NCI-H2029 (cell line): ENCODE results near the gene TRIM9.
"Not testable (repeated sequence)": the region's sequence is repeated elsewhere in the genome, so short reads cannot be mapped to it uniquely, and the experiment has no call there.

ENCODE experiments used
- DNase-seq: peaks from one replicate; lab custom pipeline; 2025; lab: John Stamatoyannopoulos, UW

TRIM9 gene

DNA sequence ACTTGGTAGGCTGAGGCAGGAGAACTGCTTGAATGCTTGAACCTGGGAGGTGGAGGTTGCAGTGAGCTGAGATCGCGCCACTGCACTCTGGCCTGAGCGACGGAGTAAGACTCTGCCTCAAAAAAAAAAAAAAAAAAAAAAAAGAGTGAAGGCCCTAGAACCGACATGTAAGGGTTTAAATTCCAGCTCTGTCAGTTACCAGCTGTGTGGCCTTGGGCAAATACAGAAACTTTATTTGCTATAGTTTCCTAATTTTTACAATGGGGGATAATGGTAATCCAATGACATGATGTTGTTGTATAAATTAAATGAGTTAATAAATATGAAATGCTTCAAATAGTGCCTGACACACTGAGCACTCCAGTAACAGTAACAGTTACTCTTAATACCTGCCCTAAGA is 131.0 kb downstream of the TRIM9 start:
- no peak for DNase-seq

DNA sequence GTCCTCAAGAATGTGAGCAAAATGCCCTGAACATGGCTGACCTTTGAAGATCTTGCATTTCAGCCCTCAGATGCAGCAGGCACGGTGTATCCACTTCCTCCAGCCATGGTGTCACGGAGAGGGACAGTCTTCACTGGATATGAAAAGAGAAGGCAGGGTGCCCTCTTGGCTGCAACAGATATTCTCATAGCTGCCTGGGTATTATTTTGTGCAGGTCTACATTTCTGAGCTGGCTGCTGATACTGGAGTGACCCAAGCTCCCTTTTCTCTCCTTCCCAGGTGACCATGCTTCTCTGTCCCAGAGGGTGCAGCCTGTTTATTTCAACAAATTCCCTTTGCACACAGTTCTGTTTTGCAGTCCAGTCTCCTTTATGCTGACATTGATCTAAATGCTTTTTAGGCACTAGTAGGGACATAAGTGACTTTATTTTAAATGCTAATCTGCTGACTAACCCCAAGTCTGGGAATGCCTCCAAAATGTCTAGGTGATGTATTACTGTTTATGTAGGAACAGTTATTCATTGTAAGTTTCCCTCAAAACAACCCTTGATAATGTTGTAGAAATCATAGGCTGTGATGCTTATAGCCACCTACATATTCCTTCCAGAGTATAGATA is 133.2 kb downstream of the TRIM9 start:
- no peak for DNase-seq

DNA sequence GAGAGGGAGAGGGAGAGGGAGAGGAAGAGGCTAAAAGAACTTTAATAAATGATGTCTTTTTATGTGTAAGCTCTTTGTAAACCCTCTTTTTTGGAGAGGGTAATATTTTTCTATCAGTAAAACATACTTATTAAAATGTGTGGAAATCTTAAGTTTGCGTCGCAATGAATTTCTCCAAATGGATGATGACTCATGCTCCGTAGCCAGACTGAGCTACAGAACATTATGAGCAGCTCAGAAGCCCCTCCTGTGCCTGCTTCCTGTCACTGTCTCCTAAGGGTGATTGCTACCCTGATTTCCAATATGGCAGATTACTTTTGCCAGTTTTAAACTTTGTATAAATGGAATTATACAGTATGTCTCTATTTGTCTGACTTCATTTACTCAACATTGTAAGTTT is 137.6 kb downstream of the TRIM9 start:
- DNase-seq, result no peak

DNA sequence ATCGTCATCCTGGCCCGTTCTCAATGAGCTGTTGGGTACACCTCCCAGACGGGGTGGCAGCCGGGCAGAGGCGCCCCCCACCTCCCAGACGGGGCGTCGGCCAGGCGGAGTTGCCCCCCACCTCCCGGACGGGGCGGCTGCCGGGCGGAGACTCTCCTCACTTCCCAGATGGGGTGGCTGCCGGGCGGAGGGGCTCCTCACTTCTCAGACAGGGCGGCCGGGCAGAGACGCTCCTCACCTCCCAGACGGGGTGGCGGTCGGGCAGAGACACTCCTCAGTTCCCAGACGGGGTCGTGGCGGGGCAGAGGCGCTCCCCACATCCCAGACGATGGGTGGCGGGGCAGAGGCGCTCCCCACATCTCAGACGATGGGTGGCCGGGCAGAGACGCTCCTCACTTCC is 138.5 kb downstream of the TRIM9 start:
- not testable (repeated sequence) for DNase-seq

DNA sequence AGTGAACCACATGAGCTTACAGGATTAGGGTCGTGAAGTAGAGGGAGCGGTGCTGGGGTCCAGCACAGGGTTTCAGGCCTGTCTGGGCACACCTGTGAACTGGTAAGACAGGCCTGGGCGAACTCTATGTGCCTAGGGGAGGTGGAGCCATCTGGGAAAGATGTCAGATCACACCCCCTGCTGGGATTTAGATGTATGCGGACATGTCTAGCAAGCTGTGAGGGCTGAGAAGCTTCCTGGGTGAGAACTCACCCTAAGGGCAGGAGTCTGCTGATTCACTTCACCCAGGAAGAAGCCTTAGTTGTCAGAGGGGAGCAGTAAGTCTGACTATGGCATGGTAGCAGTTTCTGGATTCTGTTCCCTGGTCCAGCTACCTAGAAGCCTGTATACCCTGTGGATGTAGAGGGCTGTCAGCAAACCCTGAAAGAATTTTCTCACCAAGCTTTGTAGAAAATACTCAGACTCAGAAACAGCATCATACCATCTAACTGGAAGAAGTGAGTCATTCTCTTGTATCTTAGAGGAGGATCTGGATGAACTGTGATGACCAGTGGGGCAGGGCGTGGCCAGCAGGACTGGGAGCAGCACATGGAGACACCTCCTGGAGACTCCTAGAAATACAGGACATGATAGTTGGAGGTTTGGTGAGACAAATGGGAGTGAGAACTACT is 139.4 kb downstream of the TRIM9 start:
- no peak for DNase-seq

DNA sequence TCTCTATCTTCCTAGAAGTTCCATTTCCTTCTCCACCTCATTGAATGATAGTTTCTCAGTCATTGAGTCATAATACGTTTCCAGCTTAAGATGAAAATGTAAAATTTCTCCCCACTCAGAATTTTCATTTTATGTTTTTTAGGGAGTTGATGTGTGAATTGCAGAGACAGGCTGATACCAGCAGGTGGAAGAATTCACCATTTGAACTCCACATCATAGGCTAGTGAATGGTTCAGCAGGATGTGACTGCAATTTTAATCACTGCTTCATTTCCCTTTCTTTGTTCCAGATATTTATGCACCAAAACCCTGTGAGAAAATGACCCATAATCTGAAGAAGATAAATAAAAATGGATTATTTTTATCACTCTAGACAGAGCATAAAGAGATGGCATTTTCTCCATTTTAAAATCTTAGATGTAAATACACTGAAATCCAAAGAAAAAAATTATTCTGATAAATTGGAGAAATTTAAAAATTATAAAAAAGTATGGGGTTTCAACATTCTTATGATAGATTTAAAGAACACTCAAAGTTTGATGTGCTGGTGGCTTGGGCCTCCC is 140.0 kb downstream of the TRIM9 start:
- DNase-seq, result no peak

DNA sequence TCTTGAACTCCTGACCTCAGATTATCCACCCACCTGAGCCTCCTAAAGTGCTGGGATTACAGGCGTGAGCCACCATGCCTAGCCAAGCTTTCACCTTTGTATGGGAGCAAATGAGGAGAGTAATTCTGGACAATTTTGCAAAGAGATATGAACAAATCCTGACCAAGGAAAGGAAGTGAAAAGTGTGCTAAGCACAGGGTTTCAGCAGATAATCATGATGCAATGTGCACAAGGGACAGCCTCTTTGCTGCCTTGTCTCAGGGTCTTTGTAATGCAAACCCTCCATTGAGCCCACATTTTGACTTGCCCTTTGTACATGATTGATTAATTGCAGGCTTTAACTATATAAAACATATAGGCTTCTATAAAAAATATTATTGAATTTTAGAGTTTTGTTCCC is 141.4 kb downstream of the TRIM9 start:
- DNase-seq, result no peak

DNA sequence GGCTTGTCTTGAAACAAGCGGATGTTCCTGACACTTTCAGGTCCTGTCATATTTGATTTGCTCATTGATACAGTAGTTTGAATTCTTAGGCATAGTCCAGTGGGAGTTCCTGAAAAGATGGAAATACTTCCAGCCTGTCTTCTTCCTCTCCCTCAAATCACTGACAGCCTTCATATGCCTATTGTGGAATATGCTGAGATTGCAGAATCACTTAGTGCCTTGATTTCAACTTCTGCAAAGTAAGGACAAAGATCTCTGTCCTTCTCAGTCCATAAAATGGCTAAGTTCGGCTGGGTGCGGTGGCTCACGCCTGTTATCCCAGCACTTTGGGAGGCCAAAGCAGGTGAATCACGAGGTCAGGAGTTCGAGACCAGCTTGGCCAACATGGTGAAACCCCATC is 143.9 kb downstream of the TRIM9 start:
- no peak for DNase-seq

DNA sequence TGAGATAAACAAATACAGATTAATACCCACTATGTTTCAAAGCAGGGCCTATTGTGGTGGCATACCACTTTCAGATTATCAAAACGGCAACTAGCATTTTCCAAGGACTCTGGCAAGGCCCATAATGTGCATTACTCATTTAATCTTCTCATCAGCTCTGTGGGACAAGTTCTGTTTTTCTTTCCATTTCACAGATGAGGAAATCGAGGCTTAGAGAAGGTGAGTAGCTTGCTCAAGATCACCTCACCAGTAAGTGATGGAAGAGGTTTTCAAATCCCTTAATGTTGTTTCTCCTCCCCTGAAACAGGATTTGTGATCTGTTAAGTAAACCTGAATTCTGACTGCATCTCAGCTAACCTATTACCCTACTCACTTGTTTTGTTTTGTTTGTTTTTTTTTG is 146.7 kb downstream of the TRIM9 start:
- DNase-seq, result no peak

DNA sequence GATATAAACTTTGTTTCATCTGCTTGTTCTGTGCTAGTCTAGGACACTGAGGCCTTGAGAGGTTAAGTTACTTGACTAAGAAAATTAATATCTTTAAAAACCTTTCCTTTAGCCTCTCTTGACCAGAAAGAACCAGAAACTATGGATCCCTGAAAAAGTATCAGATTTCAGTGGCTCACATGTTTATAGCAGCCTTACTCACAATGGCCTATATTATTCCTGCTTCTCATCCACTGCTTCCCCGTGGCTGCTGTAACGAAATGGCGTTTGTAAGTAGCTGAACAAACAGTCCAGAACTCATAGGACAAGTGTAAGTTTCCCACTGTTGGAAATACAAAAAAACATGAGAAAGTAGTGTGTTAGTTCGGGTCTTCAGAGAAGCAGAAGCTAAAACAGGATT is 147.5 kb downstream of the TRIM9 start:
- DNase-seq, result no peak

DNA sequence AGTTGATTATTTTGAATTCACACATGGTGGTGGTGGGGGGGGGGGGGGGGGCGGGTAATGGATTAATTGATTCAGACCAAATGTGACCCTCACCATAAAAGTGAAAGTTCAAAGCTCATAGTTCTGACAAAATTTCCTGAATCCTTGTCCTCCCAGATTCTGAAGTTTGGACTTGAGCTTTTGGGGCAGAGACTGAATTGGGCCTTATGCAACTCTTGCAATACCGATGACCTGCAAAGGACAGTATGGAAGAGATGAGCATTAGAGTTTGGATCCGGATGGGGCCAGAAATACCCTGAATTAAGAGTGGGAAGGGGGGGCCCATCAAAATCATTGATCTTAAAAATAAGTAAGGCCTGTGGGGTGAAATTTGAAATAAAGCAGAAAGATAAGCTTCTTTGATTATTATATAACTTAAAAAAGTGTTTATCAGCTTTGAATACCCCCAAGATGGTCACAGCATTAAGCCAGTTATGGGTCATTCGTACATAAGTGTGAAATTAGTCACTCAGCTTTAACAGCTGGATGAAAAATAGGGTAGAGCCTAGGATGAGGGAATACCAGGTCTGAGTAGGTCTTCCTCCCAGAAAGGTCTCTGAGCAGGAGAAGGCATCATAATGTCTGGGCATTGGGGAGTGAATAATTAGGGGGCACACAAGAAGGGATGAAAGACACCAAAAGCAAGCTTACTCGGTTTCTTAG is 148.5 kb downstream of the TRIM9 start:
- DNase-seq, result no peak

DNA sequence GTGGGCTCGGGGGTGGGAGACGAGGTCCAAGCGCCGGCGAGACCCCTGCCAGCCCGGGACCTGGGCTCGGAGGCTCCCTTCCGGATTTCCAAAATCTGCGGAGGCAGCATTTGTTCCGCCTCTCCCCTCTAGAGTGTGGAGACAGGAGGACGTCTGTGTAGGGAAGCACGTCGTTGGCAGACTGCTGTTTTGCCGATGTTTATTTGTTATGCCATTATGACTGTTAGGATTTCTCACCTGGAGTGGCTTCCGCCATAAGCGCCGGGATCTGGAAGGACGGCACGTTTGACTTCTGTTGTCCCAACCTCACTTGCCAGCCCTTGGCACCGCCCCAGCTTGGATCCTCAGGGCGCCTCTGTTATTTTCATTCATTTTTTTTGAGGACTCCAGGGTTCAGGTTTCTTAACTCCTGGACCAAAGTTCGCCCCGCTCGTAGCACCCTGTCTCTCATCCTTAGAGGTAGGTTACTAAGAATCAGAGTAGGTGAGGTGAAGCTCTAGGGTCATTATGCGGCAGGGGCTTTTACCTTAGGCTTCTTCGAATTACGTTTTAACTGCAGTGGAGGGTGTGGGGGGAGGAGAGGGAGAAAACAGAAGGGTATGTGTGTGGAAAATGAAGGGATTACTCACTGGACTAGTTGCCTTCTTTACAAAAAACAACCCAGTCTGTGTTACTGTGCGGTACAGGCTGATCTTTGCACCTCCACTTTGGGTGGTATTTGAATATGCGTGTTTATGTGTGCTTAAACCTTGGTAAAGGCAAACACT is 150.1 kb downstream of the TRIM9 start:
- DNase-seq, result peak; percentile 74

DNA sequence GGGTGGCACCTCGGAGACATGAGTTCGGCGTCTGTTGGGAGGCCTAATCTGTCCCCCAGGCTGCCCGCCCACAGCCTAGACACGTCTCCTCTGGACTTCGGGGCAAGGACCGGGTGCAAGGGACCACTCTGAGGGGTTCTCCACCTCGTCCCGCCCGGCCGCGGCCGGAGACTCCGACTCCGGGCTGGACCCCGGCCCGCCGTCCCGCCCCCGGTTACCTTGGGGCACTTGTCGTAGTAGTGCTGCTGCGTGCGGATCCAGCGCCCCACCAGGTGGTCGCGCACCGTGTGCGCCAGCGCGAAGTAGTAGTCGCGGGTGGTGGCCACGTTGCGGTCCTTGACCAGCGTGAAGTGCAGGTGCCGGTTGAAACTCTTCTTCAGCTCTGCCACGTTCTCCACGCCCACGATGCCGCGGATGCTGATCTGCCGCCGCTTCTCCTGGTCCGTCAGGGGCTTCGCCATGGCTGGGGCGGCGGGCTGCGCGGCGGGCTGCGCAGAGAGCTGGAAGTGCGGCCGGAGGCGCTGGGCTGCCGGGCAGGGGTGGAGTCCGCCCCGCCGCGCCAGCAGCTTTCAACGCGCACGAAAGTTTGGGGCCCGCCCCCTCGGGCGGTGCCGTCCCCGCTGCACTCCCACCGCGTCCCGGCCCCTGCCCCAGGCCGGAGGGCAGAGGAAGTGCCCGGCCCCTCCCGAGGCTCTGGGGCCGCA is 150.8 kb downstream of the TRIM9 start, which contains the start of gene PYGL:
Gene PYGL, minus strand, starts transcription at position 541 of the 704 bp plus-strand sequence. Its CDS starts 80 bp downstream, at position 461.
- peak; percentile 52 for DNase-seq

DNA sequence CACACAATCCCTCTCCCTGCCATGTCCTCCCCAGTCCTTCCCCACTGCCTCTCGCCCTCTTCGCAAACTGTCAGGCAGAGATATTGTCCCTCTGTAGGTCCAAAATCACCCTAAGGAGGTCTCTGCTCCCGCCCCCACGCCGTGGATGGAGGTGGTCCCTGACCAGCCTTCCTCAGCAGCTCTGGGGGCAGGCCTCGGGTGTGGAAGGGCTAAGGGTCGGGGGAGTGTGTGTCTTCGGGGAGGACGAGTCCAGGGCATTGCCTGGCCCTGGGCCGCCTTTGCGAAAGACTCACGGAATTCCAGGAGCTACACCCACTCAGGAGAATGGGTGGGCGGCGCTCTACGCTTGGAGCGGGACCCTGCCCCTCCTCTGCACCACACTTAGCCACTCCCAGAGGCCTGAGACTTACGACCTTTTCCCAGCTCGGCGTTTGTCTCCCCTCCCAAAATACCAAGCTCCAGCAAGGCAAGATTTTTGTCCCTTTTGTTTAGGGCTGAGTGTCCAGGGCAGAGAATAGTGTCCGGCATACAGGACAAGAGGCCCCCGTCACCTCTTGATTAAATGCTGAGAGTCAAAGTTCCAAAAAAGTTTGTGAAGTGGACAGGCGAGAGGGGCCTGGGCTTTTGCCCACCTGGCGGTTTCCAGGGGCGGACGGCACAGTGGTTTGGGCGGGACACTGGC is 151.5 kb downstream of the TRIM9 start:
- DNase-seq, result no peak

DNA sequence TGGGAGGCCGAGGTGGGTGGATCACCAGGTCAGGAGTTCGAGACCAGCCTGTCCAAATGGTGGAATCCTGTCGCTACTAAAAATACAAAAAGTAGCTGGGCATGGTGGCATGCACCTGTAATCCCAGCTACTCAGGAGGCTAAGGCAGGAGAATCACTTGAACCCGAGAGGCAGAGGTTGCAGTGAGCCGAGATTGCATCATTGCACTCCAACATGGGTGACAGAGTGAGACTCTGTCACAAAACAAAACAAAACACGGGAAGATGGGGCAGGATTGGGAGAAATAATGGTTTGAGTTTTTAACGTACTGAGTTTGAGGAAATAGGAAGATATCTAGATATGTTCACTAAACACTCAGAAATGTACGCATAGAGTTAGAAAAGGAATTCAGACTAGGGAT is 153.3 kb downstream of the TRIM9 start:
- DNase-seq, result not testable (repeated sequence)

DNA sequence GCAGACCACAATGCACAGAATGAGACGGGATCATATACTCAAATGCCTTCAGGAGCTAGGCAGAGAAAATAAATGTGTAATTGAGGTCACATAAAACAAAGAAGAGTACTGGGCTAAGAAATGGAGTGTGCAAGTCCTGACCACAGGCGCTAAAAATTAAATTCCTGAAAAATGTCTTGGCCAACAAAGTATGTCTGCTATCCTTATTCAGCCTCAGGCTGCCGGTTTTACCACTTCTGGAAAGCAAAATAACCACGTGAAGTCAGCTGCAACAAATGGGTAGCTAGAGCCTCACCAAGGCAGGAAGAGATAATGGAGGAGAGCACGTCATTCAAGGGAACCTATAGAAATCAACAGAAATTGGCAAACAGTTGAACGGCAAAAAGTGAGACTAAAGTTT is 153.8 kb downstream of the TRIM9 start:
- no peak for DNase-seq

DNA sequence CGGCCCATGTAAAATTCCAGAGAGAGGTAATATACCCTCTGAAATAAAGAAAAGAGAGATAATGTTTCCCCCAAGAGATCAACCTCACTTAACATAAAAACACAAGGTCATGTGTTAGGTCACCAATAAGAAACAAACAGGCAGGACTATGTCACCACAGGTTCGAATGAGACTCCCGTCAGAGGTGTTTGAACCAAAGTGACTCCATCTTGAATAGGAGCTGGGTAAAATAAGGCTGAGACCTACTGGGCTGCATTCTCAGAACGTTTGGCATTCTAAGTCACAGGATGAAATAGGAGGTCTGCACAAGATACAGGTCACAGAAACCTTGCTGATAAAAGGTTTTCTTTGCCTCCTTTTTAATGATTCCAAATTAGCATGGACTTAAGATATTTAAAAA is 157.1 kb downstream of the TRIM9 start:
- DNase-seq, result no peak

DNA sequence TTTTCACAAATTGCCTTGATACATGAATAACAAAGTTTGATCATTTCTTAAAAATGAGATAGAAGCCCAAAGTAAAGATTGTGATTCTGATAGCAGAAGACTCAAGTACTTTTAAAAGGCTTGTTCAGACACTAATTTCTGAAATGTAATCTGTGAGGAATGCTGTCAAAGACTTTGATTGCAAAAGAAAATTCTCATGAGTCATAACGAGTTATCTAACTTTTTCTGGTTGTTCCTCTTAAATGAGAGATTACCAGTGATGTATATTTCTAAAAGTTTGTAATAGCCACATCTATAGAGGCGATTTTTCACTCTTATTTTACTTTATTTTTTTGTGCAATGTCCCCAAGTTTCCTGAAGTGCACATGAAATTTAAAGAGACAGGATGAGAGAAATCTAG is 157.6 kb downstream of the TRIM9 start:
- no peak for DNase-seq

DNA sequence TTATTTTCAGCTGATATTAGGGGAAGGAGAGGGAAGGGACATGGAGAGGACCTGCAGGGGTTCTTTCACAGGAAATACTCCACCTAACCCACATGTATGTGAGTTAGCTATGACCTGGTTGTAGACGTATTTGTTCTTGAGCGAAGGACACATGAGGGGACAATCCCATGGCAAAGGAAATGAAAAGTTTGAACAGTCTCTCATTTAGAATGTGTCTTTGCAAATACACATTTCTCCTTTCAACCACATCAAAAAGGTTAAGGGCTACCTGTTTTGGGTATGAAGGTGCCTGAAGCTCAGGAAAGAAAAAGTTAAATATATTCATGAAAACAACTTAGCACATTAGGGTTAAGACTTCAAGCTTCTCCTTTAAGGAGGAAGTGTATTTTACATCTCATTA is 158.0 kb downstream of the TRIM9 start:
- no peak for DNase-seq

DNA sequence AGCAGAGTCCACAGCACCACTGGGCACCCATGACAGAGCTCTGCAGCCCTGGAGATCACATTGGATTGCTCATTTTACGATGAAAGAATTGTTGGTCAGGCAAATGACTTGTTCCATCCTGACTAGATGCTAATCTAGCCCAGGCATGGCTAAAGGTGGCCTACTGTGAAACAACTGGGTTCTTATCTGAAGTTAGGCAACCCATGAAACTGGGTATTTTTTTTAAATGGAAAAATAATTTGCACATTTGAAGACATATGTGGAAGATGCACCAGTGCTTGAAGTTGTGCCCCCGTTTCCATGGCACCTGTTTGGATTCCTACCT is 158.9 kb downstream of the TRIM9 start:
- no peak for DNase-seq
